ENCODE measurements around the gene FAM185A.

GRCh38 chr7:102840404-102840803 is 91.6 kb downstream of the FAM185A start:
- TF ChIP-seq CTCF (conservative IDR thresholded peaks at IDR 0.05; ENCODE audit: low read depth, low read length) (no peak), EZH2phosphoT487 (IDR thresholded peaks at IDR 0.05; ENCODE audit: borderline replicate concordance, low read length) (no peak)
